K562 (cell line): ENCODE data around the gene SLC16A5. TPM values are rescaled to one million over a fixed set of nuclear protein-coding genes. Genes with fewer than 3 reads are reported as not detected.
A peak's percentile ranks its signal among the peaks of the same experiment; 100 is the strongest.

ENCODE experiments used
- CCAR2 ChIP-seq: fragments of 200-400 bp; formaldehyde crosslinking; IDR thresholded peaks from 2 replicates; pipeline ENCODE4 v1.6.1; 2017; ENCODE audit warnings: mild to moderate bottlenecking, low read depth, low read length
- CREBBP ChIP-seq: IDR thresholded peaks from one replicate; pipeline ENCODE4 v1.6.1; 2012; ENCODE audit warnings: low read depth, mild to moderate bottlenecking, control low read depth, inconsistent platforms, low read length
- DPF2 ChIP-seq: fragments of 450-650 bp; IDR thresholded peaks from 2 replicates; pipeline ENCODE4 v1.6.1; 2016
- EP300 ChIP-seq: IDR thresholded peaks from 2 replicates; pipeline ENCODE4 v1.6.1; 2012; ENCODE audit warnings: low read length, improper control_type of control experiment
- ETV5 ChIP-seq: sonication (generic); formaldehyde crosslinking; IDR thresholded peaks from 2 replicates; pipeline ENCODE4 v1.4.0; 2020; ENCODE audit warnings: low read depth, mild to moderate bottlenecking, missing genetic modification reagents
- HDAC3 ChIP-seq: fragments of 450-650 bp; IDR thresholded peaks from 2 replicates; pipeline ENCODE4 v1.6.1; 2018; ENCODE audit warnings: borderline replicate concordance, mild to moderate bottlenecking, moderate library complexity; ENCODE audit not compliant: partially characterized antibody
- HDGF ChIP-seq: fragments of 450-650 bp; IDR thresholded peaks from 2 replicates; pipeline ENCODE4 v1.6.1; 2016
- JUND ChIP-seq, 2 experiments: IDR thresholded peaks; 2 replicates in 1 of 2; 3 replicates in 1 of 2; pipeline ENCODE4 v1.6.1; 2011; ENCODE audit warnings: borderline replicate concordance in 2 of 2, low read depth in 2 of 2, low read length in 2 of 2, improper control_type of control experiment in 1 of 2, missing biosample characterization in 1 of 2, missing genetic modification characterization in 1 of 2, missing genetic modification reagents in 1 of 2
- KAT8 ChIP-seq: fragments of 450-650 bp; IDR thresholded peaks from 2 replicates; pipeline ENCODE4 v1.6.1; 2016; ENCODE audit warnings: low read depth, mild to moderate bottlenecking
- LARP7 ChIP-seq: fragments of 450-650 bp; IDR thresholded peaks from 2 replicates; pipeline ENCODE4 v1.6.1; 2016
- MCM3 ChIP-seq: fragments of 450-650 bp; IDR thresholded peaks from 2 replicates; pipeline ENCODE4 v1.6.1; 2016
- MTA3 ChIP-seq: fragments of 450-650 bp; formaldehyde crosslinking; IDR thresholded peaks from 2 replicates; pipeline ENCODE4 v1.6.1; 2017; ENCODE audit warnings: mild to moderate bottlenecking, borderline replicate concordance
- SAP30 ChIP-seq: fragments of 200-600 bp; sonication (generic); IDR thresholded peaks from 2 replicates; pipeline ENCODE4 v1.6.1; 2012; ENCODE audit warnings: borderline replicate concordance, low read depth, mild to moderate bottlenecking, moderate library complexity, low read length, control low read depth, inconsistent platforms; ENCODE audit not compliant: insufficient read depth, poor library complexity, severe bottlenecking
- TCF3 ChIP-seq: sonication (generic); formaldehyde crosslinking; IDR thresholded peaks from 2 replicates; pipeline ENCODE4 v1.4.0; 2020; ENCODE audit warnings: mild to moderate bottlenecking, missing genetic modification reagents
- TFAM ChIP-seq: fragments of 250-450 bp; sonication (Bioruptor Pico); conservative IDR thresholded peaks from 2 replicates; pipeline ENCODE4 v1.5.0; 2021; ENCODE audit warnings: mild to moderate bottlenecking, moderate library complexity
- U2AF1 ChIP-seq: fragments of 200-400 bp; formaldehyde crosslinking; optimal IDR thresholded peaks from 2 replicates; pipeline ENCODE3; 2017; ENCODE audit warnings: mild to moderate bottlenecking, low read depth, low read length, moderate library complexity
- ZEB2 ChIP-seq: fragments of 450-650 bp; IDR thresholded peaks from 2 replicates; pipeline ENCODE4 v1.6.1; 2016
- ZNF12 ChIP-seq: sonication (generic); formaldehyde crosslinking; IDR thresholded peaks from 2 replicates; pipeline ENCODE4 v1.4.0; 2020; ENCODE audit warnings: mild to moderate bottlenecking, missing genetic modification reagents
- ZNF699 ChIP-seq: fragments of 250-450 bp; sonication (Bioruptor Pico); IDR thresholded peaks from 2 replicates; pipeline ENCODE4 v1.8.0; 2021; ENCODE audit warnings: mild to moderate bottlenecking, moderate library complexity; ENCODE audit not compliant: insufficient replicate concordance
- polyA plus RNA-seq, 8 experiments: library from polyadenylated mRNA; depleted of rRNA in 4 of 8; stranded (reverse) in 5 of 8; unstranded in 3 of 8; fragments of >200 nt; fragmentation: Nextera tagmentation in 2 of 8; fragmentation: Illumina TruSeq in 1 of 8; extraction: Ambion mirVana in 2 of 8; extraction: Trizol in 1 of 8; gene quantifications; 2 replicates each; pipeline versions ENCODE4 v1.2.1 to v1.2.3, GENCODE V29; 2011 to 2014; ENCODE audit warnings: inconsistent platforms in 1 of 8, missing spikeins in 1 of 8
- total RNA-seq, 7 experiments: library from RNA; depleted of rRNA in 6 of 7; stranded (reverse); fragments of >200 nt in 6 of 7; fragmentation: Illumina TruSeq in 2 of 7; extraction: Trizol in 2 of 7; gene quantifications; 2 replicates each; pipeline versions ENCODE4 v1.2.1 to v1.2.3, GENCODE V29; 2011 to 2021; ENCODE audit warnings: low replicate concordance in 1 of 7
- TF ChIP-seq, protein P1 (sequence below): sonication (generic); formaldehyde crosslinking; IDR thresholded peaks from 2 replicates; pipeline ENCODE4 v1.8.1; 2023; ENCODE audit warnings: mild to moderate bottlenecking, missing genetic modification reagents, moderate library complexity
- TF ChIP-seq, protein P2 (sequence below): sonication (generic); formaldehyde crosslinking; IDR thresholded peaks from 2 replicates; pipeline ENCODE4 v1.9.0; 2022; ENCODE audit warnings: mild to moderate bottlenecking, missing genetic modification reagents
- TF ChIP-seq, protein P3 (sequence below): sonication (generic); formaldehyde crosslinking; IDR thresholded peaks from 2 replicates; pipeline ENCODE4 v1.8.1; 2023; ENCODE audit warnings: mild to moderate bottlenecking, missing genetic modification reagents
- TF ChIP-seq, protein P4 (sequence below), 2 experiments: fragments of 450-650 bp; IDR thresholded peaks; 2 replicates each; pipeline ENCODE4 v1.6.1; 2016

The SLC16A5 gene
- total and polyA plus RNA-seq, 9 of the 15 experiments (the other 6 are each of a cell fraction or from before 2014, with no cell fraction given), result 0.06 to 2.6 (median 0.91) TPM

DNA sequence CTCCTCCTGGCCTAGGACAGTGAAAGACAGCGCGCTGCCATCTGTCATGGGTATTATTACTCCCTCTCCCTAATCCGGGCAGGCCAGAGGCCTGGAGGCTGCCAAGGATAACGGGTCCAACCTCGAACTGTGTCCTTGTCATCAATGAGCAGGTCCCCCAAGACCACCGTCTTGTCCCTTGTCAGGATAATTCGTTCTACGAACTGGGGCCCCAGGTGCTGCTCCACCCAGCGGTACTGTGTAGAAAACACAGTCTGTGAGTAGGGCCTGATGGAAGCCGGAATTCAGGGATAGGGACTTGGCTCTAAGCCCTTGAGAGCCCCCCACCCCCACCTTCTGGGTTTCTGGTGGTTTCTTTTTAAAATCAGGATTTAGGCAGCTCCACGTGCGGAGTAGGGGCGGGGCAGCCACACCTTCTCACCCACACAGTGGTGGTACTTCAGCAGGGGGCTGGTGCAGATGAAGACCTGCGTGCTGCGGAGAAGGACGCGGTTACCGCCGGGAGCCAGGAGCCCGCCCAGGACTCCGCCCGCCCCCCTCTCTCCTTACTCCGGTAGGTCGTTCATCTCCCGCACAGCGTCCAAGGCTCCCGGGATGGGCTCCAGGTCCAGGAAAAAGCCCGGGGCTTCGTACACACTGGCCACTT is 43.0 kb downstream of the SLC16A5 start (continued):
- TF ChIP-seq DPF2, result no peak
- TF ChIP-seq ZEB2, result no peak
- TF ChIP-seq, protein P1, sequence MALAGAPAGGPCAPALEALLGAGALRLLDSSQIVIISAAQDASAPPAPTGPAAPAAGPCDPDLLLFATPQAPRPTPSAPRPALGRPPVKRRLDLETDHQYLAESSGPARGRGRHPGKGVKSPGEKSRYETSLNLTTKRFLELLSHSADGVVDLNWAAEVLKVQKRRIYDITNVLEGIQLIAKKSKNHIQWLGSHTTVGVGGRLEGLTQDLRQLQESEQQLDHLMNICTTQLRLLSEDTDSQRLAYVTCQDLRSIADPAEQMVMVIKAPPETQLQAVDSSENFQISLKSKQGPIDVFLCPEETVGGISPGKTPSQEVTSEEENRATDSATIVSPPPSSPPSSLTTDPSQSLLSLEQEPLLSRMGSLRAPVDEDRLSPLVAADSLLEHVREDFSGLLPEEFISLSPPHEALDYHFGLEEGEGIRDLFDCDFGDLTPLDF (CRISPR knock-in tag), result no peak
- no peak for TF ChIP-seq TCF3 (CRISPR knock-in tag)
- no peak for TF ChIP-seq HDGF
- peak; percentile 40 for TF ChIP-seq SAP30
- TF ChIP-seq HDAC3, result no peak
- TF ChIP-seq ZNF699, result no peak
- no peak for TF ChIP-seq TFAM (CRISPR knock-in tag)
- TF ChIP-seq, protein P2, sequence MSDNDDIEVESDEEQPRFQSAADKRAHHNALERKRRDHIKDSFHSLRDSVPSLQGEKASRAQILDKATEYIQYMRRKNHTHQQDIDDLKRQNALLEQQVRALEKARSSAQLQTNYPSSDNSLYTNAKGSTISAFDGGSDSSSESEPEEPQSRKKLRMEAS (CRISPR knock-in tag), result 0 out of 2 replicates have a peak, but pooled peaks have one; percentile 18
- TF ChIP-seq JUND (IDR thresholded peaks at IDR 0.05; ENCODE audit: borderline replicate concordance, low read depth, low read length), result 0 out of 2 replicates have a peak, but pooled peaks have one; percentile 22
- TF ChIP-seq JUND (tag; IDR thresholded peaks at IDR 0.05; ENCODE audit: borderline replicate concordance, low read depth, low read length), result no peak
- no peak for TF ChIP-seq U2AF1
- TF ChIP-seq CCAR2, result no peak
- TF ChIP-seq CREBBP, result no peak
- TF ChIP-seq ZNF12 (CRISPR knock-in tag), result no peak
- TF ChIP-seq EP300, result no peak
- TF ChIP-seq, protein P3, sequence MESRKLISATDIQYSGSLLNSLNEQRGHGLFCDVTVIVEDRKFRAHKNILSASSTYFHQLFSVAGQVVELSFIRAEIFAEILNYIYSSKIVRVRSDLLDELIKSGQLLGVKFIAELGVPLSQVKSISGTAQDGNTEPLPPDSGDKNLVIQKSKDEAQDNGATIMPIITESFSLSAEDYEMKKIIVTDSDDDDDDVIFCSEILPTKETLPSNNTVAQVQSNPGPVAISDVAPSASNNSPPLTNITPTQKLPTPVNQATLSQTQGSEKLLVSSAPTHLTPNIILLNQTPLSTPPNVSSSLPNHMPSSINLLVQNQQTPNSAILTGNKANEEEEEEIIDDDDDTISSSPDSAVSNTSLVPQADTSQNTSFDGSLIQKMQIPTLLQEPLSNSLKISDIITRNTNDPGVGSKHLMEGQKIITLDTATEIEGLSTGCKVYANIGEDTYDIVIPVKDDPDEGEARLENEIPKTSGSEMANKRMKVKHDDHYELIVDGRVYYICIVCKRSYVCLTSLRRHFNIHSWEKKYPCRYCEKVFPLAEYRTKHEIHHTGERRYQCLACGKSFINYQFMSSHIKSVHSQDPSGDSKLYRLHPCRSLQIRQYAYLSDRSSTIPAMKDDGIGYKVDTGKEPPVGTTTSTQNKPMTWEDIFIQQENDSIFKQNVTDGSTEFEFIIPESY (CRISPR knock-in tag), result no peak
- no peak for TF ChIP-seq KAT8
- no peak for TF ChIP-seq MCM3
- 0 out of 2 replicates have a peak, but pooled peaks have one; percentile 12 for TF ChIP-seq MTA3
- TF ChIP-seq LARP7, result no peak
- TF ChIP-seq, protein P4, sequence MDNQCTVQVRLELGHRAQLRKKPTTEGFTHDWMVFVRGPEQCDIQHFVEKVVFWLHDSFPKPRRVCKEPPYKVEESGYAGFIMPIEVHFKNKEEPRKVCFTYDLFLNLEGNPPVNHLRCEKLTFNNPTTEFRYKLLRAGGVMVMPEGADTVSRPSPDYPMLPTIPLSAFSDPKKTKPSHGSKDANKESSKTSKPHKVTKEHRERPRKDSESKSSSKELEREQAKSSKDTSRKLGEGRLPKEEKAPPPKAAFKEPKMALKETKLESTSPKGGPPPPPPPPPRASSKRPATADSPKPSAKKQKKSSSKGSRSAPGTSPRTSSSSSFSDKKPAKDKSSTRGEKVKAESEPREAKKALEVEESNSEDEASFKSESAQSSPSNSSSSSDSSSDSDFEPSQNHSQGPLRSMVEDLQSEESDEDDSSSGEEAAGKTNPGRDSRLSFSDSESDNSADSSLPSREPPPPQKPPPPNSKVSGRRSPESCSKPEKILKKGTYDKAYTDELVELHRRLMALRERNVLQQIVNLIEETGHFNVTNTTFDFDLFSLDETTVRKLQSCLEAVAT (IDR thresholded peaks at IDR 0.05), result no peak
- TF ChIP-seq ETV5 (CRISPR knock-in tag), result no peak
